Keratinocyte (primary cell): ENCODE measurements around the gene GIT2. TPM values are rescaled to one million over a fixed set of nuclear protein-coding genes. Genes with fewer than 3 reads are reported as not detected.

Experiments
- DNase-seq: peaks from one replicate; pipeline ENCODE4 v3.0.0-alpha.2; 2011; ENCODE audit warnings: low read depth, missing footprints, low spot score
- FAIRE-seq: peaks from 2 replicates; lab custom pipeline; 2011; peaks lifted over from hg19 to GRCh38; lab: Jason Lieb, UNC
- H2AFZ ChIP-seq: 2 replicates; pipeline ENCODE4 v1.6.0; 2012; ENCODE audit warnings: low read length, control low read depth, inconsistent platforms; ENCODE audit not compliant: control insufficient read depth
- H3K27ac ChIP-seq: 2 replicates; pipeline ENCODE4 v1.5.1; 2011; ENCODE audit warnings: low read length; ENCODE audit not compliant: control insufficient read depth, insufficient read depth
- H3K27me3 ChIP-seq: 3 replicates; pipeline ENCODE4 v1.6.0; 2011; ENCODE audit warnings: low read length; ENCODE audit not compliant: control insufficient read depth, insufficient read depth; ENCODE audit errors: extremely low read depth
- H3K36me3 ChIP-seq, 2 experiments: 2 replicates in 1 of 2; 3 replicates in 1 of 2; pipeline ENCODE4 v1.5.1; 2011; ENCODE audit warnings: low read length in 2 of 2, mild to moderate bottlenecking in 1 of 2; ENCODE audit not compliant: control insufficient read depth in 2 of 2, insufficient read depth in 2 of 2; ENCODE audit errors: extremely low read depth in 1 of 2
- H3K4me1 ChIP-seq: 3 replicates; pipeline ENCODE4 v1.5.1; 2011; ENCODE audit warnings: low read length; ENCODE audit not compliant: control insufficient read depth, insufficient read depth; ENCODE audit errors: extremely low read depth
- H3K4me2 ChIP-seq: 3 replicates; pipeline ENCODE4 v1.6.0; 2011; ENCODE audit warnings: low read depth, low read length; ENCODE audit not compliant: control insufficient read depth, insufficient read depth; ENCODE audit errors: extremely low read depth
- H3K4me3 ChIP-seq, 3 experiments: fragments of 200-600 bp in 1 of 3; sonication (generic) in 1 of 3; 2 replicates in 2 of 3; 3 replicates in 1 of 3; pipeline ENCODE4 v1.5.1; 2011 to 2016; ENCODE audit warnings: low read length in 3 of 3, mild to moderate bottlenecking in 3 of 3, control low read depth in 2 of 3, inconsistent platforms in 1 of 3, low read depth in 1 of 3, mixed read lengths in 1 of 3, mixed run types in 1 of 3, moderate library complexity in 1 of 3; ENCODE audit not compliant: control insufficient read depth in 2 of 3, insufficient read depth in 2 of 3; ENCODE audit errors: extremely low read depth in 1 of 3
- H3K79me2 ChIP-seq: 2 replicates; pipeline ENCODE4 v1.6.0; 2012; ENCODE audit warnings: low read length; ENCODE audit not compliant: control insufficient read depth, insufficient read depth
- H3K9ac ChIP-seq: 3 replicates; pipeline ENCODE4 v1.6.0; 2011; ENCODE audit warnings: low read length; ENCODE audit not compliant: control insufficient read depth, insufficient read depth; ENCODE audit errors: extremely low read depth
- H3K9me1 ChIP-seq: 3 replicates; pipeline ENCODE4 v1.6.0; 2011; ENCODE audit warnings: low read length; ENCODE audit not compliant: control insufficient read depth, insufficient read depth; ENCODE audit errors: extremely low read depth
- H3K9me3 ChIP-seq: 2 replicates; pipeline ENCODE4 v1.5.1; 2012; ENCODE audit warnings: low read depth, low read length; ENCODE audit not compliant: control insufficient read depth
- H4K20me1 ChIP-seq: 3 replicates; pipeline ENCODE4 v1.6.0; 2011; ENCODE audit warnings: low read length; ENCODE audit not compliant: control insufficient read depth, insufficient read depth; ENCODE audit errors: extremely low read depth
- EZH2 ChIP-seq: IDR thresholded peaks from one replicate; pipeline ENCODE4 v1.6.1; 2012; ENCODE audit warnings: inconsistent platforms, mild to moderate bottlenecking, low read length, moderate library complexity
- dilution Hi-C: fragments of 300-500 bp; cut with MboI; formaldehyde crosslinking; loops from one replicate; pipeline ENCODE4 v1.7.0; 2020; ENCODE audit warnings: low sequenced_read_pairs; ENCODE audit not compliant: extremely low pct_ligation_motif_present
- polyA plus RNA-seq, 5 experiments: library from polyadenylated mRNA; depleted of rRNA in 3 of 5; stranded (reverse) in 3 of 5; stranded (forward) in 1 of 5; unstranded in 1 of 5; fragments of >200 nt; gene quantifications; 1 replicate in 1 of 5; 2 replicates in 3 of 5; 3 replicates in 1 of 5; pipeline versions ENCODE4 v1.2.1 to v1.2.3, GENCODE V29; 2011 to 2012; ENCODE audit warnings: missing spikeins in 2 of 5, low read depth in 1 of 5, low replicate concordance in 1 of 5
- TF ChIP-seq, protein P1 (sequence below), 3 experiments: IDR thresholded peaks in 1 of 3; conservative IDR thresholded peaks in 1 of 3; optimal IDR thresholded peaks in 1 of 3; 2 replicates in 2 of 3; 3 replicates in 1 of 3; pipeline versions ENCODE3 to v1.5.1; 2011; ENCODE audit warnings: low read length in 3 of 3, mild to moderate bottlenecking in 3 of 3, moderate library complexity in 2 of 3, control low read depth in 1 of 3, inconsistent platforms in 1 of 3; ENCODE audit not compliant: insufficient read depth in 2 of 3; ENCODE audit errors: extremely low read depth in 1 of 3

GIT2 gene
- polyA plus RNA-seq, 1 donor (not counting 4 experiments of a cell fraction or from before 2014, with no cell fraction given) = 25.9 TPM

DNA sequence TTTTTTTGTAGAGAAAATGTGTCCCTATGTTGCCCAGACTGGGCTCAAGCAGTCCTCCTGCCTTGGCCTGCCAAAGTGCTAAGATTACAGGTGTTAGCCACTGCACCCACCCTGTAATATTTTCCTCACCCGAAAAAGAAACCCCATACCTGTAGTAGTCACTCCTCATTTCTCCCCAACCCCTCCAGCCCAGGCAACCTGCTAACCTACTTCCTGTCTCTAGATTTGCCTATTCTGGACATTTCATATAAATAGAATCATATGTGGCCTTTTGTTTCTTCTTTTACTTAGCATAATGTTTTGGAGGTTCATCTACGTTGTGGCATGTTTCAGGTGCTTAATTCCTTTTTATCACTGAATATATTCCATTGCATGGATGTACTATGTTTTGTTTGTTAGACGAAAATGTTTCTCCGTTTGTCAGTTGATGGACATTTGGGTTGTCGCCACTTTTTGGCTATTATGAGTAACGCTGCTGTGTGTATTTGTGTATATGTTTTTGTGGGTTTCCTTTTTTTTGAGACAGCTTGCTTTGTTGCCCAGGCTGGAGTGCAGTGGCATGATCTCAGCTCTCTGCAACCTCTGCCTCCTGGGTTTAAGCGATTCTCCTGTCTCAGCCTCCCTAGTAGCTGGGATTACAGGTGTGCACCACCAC lies 9.3 kb upstream of the GIT2 start:
- H3K36me3 ChIP-seq = peaks cover 0 to 4% of the 10 kb centered on the region in 2 experiments
- H3K4me2 ChIP-seq = no peak overlapping the region
- no peak for TF ChIP-seq EZH2
- TF ChIP-seq, protein P1, sequence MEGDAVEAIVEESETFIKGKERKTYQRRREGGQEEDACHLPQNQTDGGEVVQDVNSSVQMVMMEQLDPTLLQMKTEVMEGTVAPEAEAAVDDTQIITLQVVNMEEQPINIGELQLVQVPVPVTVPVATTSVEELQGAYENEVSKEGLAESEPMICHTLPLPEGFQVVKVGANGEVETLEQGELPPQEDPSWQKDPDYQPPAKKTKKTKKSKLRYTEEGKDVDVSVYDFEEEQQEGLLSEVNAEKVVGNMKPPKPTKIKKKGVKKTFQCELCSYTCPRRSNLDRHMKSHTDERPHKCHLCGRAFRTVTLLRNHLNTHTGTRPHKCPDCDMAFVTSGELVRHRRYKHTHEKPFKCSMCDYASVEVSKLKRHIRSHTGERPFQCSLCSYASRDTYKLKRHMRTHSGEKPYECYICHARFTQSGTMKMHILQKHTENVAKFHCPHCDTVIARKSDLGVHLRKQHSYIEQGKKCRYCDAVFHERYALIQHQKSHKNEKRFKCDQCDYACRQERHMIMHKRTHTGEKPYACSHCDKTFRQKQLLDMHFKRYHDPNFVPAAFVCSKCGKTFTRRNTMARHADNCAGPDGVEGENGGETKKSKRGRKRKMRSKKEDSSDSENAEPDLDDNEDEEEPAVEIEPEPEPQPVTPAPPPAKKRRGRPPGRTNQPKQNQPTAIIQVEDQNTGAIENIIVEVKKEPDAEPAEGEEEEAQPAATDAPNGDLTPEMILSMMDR (optimal IDR thresholded peaks at IDR 0.05 in 1 of 3, IDR thresholded peaks at IDR 0.05 in 1 of 3, conservative IDR thresholded peaks at IDR 0.05 in 1 of 3; ENCODE audit: extremely low read depth in 1 of 3, insufficient read depth in 2 of 3, low read length in 3 of 3) = no peak
- peaks cover 29% of the 10 kb centered on the region for H3K4me1 ChIP-seq
- no peaks in the 10 kb centered on the region for H3K27me3 ChIP-seq
- no peaks in the 10 kb centered on the region for H4K20me1 ChIP-seq
- no peaks in the 10 kb centered on the region for H3K9me3 ChIP-seq
- no peak overlapping the region for H3K27ac ChIP-seq
- peaks cover 64% of the 10 kb centered on the region for H3K79me2 ChIP-seq
- no peak overlapping the region for H3K9ac ChIP-seq
- no peak overlapping the region for H2AFZ ChIP-seq
- FAIRE-seq (no peak), DNase-seq (no peak)
- no peaks in the 10 kb centered on the region for H3K9me1 ChIP-seq
- dilution Hi-C loops = no loop called here
- H3K4me3 ChIP-seq = no peak overlapping the region

DNA sequence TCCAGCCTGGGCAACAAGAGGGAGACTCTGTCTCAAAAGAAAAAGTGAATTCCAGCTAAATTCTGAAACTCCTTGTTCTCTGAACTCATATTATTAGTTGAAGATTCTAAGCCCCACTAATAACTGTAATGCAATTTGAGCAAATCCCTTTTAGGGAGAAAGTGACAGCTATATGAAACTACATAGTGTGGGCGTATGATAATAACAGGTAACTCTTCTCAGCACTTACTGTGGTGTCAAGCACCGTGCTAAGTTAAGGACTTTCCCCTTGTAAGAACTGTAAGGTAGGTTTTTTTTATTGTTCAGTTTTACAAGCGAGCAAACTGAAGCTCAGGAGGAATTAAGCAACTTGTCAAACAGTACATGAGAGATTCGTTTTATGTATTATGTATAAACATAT lies 8.4 kb upstream of the GIT2 start:
- H3K27ac ChIP-seq = no peak overlapping the region
- peaks cover 64% of the 10 kb centered on the region for H3K79me2 ChIP-seq
- H3K4me1 ChIP-seq = peaks cover 29% of the 10 kb centered on the region
- H4K20me1 ChIP-seq = no peaks in the 10 kb centered on the region
- no peaks in the 10 kb centered on the region for H3K27me3 ChIP-seq
- TF ChIP-seq, protein P1 (optimal IDR thresholded peaks at IDR 0.05 in 1 of 3, IDR thresholded peaks at IDR 0.05 in 1 of 3, conservative IDR thresholded peaks at IDR 0.05 in 1 of 3; ENCODE audit: extremely low read depth in 1 of 3, insufficient read depth in 2 of 3, low read length in 3 of 3) = no peak
- no peak for TF ChIP-seq EZH2
- H3K36me3 ChIP-seq = peaks cover 0 to 4% of the 10 kb centered on the region in 2 experiments
- no peak overlapping the region for H3K4me2 ChIP-seq
- no peaks in the 10 kb centered on the region for H3K9me3 ChIP-seq
- no peak overlapping the region for H3K4me3 ChIP-seq
- DNase-seq (no peak), FAIRE-seq (no peak)
- no peaks in the 10 kb centered on the region for H3K9me1 ChIP-seq
- H3K9ac ChIP-seq = no peak overlapping the region
- dilution Hi-C loops = no loop called here
- no peak overlapping the region for H2AFZ ChIP-seq
